Measurements from ENCODE around the gene PLA2G2A. TPM values are rescaled to one million over a fixed set of nuclear protein-coding genes. Genes with fewer than 3 reads are reported as not detected.
"Not testable (repeated sequence)": the region's sequence is repeated elsewhere in the genome, so short reads cannot be mapped to it uniquely, and the experiment has no call there.

Gene PLA2G2A, protein sequence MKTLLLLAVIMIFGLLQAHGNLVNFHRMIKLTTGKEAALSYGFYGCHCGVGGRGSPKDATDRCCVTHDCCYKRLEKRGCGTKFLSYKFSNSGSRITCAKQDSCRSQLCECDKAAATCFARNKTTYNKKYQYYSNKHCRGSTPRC
- total RNA-seq = 19.0 TPM

DNA sequence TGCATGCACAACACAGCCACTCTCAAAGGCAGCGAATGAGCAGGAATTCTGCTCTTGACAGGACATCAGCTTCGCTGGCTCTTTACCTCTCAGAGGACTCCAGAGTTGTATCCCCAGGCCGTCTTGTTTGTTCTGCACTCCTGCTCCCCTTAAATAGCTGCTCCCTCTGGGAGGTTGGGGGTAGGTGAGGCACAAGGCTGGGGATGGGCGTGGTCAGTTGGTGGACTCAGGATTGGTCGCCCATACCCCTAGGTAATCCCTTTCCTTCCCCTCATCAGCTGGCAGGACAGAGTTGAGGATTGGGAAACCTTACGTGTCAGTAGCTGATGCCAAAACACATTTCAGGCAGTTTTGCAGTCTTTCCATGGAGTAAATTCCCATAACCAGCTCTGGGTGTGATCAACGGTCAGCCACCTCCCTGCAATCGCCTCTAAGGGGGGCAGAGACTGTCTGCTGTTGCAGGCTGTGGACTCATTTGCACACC, at the start of gene PLA2G2A:
TSS of gene PLA2G2A (minus strand) at position 125 of the 484 bp plus-strand sequence. CDS start 845 bp downstream, outside the sequence.
- DNase-seq (ENCODE audit: low spot score) = no peak

DNA sequence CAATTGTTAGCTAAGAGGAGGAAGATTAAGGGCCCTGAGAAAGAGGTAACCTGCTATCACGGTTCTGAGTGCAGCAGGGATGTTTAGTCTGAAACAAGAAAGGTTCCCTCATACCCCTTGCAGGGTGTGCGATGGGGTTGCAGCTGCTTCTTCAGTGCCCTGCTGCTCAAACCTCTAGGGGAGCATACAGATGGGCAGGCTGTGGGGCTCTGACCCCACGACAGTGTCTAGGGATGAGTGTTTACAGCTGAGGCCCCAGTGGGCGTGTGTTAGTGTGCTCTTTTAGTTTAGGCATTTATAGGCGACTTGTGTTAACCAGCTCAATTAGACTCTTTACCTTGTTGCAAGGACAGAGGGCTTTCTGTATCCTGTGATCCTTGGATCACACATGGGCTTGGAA, 49.3 kb upstream of the PLA2G2A start:
- no peak for DNase-seq (ENCODE audit: low spot score)

DNA sequence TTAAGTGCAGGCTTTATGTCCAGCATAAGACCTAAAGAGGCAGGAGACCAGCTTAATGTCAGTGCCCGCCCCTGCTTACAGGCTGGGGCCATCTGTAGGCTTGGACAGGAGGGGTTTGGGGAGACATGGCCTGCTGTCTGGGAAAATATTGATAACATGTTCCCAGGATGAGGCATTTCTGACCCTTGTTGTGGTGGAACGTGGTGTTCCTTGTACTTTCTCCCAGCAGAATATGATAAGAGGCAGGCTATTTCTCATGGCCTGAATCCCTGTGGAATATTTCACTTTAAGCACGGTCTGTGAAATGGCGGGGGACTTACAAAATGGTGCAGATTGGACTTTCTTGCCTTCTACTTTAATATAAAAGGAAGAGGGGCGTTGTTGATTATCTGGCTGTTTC, 48.7 kb upstream of the PLA2G2A start:
- no peak for DNase-seq (ENCODE audit: low spot score)

DNA sequence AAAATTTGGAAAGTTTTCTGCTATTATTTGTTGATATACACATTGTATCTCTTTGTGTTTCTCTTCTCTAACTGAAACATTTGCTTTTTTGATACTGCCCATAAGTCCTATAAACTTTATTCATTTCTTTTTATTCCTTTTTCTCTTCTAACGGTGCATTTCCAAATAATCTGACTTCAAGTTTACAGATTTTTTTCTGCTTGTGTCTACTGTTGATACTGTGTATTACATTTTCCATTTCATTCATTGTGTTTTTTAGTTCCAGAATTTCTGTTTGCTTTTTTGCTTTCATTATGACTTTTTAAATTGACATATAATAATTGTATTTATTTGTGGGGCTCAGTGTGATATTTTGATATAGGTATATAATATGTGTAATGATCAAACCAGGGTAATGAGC, 38.3 kb upstream of the PLA2G2A start:
- no peak for DNase-seq (ENCODE audit: low spot score)

DNA sequence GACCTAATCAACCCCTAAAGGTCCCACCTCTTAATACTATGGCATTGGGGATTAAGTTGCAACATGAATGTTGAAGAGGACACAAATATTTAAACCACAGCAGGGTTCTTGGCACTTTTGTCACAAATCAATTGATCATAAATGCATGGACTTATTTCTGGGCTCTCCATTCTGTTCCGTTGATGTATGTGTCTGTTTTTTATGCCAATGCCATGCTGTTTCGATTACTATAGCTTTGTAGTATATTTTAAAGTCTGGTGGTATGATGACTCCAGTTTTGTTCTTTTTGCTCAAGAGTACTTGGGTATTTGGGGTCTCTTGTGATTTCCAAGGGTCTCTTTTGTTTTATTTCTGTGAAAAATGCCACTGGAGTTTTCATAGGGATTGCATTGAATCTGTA, 34.7 kb upstream of the PLA2G2A start:
- no peak for DNase-seq (ENCODE audit: low spot score)

DNA sequence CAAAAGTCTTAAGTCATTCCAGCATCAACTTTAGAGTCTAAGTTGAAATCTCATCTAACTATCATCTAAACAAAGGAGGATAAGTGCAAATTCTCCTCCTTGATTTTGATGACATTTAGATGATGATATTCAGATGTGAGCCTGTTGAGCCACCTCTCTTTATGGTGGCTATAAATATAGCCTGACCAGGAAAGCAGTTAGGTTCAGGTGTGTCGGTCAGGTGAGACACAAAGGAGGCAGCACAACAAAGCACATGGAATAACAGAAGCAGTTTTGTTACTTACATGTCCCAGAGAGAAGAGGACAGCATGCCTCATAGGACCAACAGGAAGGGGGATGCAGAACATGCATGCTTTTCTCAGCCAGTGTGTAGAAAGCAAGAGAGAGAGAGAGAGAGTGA, 30.6 kb upstream of the PLA2G2A start:
- DNase-seq (ENCODE audit: low spot score) = no peak

DNA sequence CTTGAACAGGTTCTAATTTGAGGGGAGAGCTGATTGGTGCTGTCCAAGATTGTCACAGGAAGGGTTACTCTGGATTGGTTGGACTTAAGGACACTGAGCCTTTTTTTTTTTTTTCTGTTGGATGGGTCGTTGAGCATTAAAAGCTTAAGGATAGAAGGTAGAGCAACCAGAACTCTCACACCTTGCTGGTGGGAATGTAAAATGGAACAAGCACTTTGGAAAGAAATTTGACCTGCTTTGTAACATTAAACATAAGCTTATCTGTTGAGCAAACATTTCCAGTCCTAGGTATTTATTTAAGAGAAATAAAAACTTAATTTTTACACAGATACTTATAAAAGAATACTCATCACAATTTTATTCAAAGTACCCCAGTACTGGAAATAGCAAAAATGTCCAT, 29.8 kb upstream of the PLA2G2A start:
- no peak for DNase-seq (ENCODE audit: low spot score)

DNA sequence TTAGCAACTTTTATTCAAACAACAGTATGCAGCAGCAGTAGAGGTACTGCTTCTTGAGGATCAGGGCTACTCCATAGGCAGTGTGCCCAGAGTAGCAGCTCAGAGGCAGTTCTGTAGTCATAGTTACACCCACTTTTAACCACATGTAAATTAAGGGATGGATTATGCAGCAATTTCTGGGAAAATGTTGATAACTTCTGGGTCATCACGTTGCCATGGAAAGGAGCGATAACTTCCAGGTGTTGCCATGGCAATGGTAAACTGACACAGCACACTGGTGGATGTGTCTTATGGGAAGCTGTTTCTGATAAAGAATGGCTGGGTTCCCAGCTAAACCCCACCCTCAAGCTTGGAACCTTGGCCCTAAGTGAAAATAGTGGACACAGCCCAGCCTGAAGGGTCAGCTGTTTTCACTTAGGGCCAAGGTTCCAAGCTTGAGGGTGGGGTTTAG, 29.0 kb upstream of the PLA2G2A start:
- no peak for DNase-seq (ENCODE audit: low spot score)

DNA sequence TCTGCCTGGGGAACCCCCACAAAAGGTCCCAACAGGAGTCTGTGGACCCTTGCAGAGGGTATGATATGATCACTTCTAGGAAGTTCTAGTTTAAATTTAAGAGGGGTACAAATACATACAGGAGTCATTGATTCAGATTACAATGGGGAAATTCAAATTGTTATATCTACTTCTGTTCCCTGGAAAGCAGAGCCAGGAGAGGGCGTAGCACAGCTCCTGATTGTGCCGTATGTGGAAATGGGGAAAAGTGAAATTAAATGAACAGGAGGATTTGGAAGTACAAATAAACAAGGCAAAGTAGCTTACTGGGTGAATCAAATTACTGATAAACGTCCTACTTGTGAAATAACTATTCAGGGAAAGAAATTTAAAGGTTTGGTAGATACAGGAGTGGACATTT, 19.4 kb upstream of the PLA2G2A start:
- not testable (repeated sequence) for DNase-seq (ENCODE audit: low spot score)

DNA sequence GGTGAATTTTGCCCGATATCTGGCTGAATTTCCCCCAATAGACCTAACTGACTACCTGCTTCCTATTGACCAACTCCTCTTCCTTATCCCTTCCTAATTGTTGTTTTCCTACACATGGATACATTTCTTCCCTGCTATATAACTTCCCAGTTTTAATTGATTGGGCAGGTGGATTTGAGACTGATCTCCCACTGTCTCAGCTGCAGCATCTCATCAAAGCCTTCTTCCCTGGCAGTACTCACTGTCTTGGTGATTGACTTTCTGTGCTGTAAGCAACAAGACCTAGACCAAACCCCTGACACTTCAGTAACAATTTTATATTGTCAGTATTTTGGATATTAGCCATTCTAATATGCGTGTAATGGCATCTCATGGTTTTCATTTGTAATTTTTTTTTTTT, 11.3 kb upstream of the PLA2G2A start:
- no peak for DNase-seq (ENCODE audit: low spot score)

DNA sequence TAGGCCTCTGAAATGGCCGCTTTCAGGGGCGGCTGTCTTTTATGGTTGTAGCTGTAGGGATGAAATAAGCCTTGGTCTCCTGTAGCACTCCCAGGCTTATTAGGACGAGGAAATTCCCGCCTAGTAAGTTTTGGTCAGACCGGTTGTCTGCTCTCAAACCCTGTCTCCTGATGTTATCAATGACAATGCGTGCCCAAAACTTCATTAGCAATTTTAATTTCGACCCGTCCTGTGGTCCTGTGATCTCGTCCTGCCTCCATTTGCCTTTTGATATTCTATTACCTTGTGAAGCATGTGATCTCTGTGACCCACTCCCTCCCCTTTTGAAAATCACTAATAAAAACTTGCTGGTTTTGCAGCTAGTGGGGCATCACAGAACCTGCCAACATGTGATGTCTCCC, 10.8 kb upstream of the PLA2G2A start:
- not testable (repeated sequence) for DNase-seq (ENCODE audit: low spot score)

DNA sequence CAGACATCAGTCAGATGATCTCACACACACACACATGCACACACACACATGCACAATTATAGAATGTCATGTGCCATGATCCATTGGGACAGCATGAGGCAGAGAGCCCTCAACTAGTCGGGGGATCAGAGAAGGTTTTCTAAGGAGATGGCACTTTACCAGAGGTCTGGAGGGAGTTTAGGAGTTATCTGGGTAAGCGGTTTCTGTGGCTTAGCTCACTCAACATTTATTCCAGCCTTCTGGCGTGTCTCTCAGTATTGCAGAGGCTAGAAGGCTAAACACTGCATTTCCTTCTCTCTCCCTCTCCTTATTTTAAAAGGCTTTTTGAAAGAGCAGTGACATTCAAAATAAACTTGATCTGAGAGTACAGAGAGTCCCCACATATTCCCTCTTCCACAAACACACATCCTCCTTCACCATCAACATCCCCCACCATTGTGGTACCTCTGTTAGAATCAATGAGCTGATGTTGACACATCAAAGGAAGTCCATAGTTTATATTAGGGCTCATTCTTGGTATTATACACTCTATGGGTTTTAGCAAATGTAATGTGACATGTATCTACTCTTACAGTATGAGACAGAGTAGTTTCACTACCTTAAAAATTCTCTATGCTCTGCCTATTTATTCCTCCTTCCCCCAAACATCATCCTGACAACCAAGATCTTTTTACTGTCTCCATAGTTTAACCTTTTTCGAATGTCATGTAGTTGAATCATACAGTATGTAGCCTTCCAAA, 9.0 kb upstream of the PLA2G2A start:
- no peak for DNase-seq (ENCODE audit: low spot score)

DNA sequence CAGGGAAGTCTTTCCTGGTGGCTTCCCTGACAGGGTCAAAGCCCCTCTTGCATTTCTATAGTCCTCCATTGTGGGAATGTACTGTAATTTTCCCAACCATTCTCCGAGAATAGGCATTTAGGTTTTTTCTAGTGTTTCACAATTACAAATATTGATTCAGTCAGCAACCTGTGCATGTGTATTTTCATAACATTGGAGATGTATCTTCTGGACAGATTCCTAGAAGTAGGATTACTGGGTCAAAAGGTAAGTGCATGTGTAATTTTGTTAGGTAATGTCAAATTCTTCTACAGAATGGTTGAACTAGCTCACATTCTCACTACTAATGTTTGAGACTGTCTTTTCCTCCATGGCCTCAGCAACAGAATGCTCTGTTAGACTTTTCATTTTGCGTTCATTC, 8.3 kb upstream of the PLA2G2A start:
- no peak for DNase-seq (ENCODE audit: low spot score)

DNA sequence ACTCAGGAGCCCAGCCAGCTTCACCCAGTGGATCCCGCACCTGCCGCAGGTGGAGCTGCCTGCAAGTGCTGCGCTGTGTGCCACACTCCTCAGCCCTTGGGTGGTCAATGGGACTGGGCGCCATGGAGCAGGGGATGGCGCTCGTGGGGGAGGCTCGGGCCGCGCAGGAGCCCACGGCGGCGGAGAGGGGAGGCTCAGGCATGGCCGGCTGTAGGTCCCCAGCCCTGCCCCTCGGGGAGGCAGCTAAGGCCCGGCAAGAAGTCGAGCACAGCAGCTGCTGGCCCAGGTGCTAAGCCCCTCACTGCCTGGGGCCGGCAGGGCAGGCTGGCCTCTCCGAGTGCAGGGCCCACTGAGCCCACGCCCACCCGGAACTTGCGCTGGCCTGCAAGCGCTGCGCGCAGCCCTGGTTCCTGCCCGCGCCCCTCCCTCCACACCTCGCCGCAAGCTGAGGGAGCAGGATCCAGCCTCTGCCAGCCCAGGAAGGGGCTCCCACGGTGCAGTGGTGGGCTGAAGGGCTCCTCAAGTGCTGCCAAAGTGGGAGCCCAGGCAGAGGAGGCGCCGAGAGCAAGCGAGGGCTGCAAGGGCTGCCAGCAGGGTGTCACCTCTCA, 5.1 kb upstream of the PLA2G2A start:
- not testable (repeated sequence) for DNase-seq (ENCODE audit: low spot score)

DNA sequence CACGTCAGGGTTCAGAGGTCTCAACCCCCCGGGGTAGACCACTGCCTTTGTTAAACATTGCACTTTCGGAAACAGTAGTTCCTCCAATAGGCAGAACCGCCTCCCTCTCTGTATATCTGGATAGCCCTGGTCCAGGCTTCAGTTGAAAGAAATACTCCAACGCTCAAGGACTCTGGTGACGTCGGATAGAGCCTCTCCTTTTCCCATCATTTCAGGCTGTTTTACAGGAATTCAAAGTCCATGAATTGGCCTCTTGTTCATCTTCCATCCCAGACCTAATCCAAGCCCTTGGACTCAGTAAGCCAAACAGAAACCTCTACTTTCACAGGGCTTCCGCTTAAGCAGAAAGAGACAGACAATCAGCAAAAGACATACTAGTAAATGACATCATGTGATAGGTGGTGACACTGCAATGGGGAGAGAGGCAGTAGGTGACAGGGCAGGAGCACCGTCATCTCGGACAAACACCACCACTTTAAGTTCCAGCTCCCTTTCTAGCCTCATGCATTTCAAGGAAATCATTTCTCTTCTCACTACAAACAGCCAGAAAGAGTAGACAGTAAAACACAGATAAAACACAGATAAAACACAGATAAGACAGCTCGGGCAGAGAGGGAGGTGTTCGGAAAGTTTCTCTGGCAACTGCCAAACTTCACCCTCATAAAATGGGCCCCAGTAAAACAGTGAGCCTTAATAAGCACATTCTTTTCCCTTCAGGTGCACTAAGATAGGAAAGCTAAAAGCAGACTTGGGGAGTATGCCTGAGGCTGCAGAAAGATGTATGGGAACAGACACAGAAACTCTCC, 2.3 kb upstream of the PLA2G2A start:
- no peak for DNase-seq (ENCODE audit: low spot score)

DNA sequence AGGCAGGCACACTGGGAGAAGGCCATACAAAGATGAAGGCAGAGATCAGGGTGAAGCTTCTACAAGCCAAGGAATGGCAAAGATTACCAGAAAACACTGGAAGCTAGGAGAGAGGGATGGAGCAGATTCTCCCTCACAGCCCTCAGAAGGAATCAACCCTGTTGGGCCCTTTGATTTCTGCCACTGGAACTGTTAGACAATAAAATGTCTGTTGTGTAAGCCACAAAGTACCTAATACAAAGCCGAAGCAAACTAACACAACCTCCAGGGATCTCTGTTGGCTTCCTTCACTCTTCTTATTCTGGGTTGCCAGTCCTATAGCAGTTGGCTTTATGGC, 1.7 kb upstream of the PLA2G2A start:
- no peak for DNase-seq (ENCODE audit: low spot score)

DNA sequence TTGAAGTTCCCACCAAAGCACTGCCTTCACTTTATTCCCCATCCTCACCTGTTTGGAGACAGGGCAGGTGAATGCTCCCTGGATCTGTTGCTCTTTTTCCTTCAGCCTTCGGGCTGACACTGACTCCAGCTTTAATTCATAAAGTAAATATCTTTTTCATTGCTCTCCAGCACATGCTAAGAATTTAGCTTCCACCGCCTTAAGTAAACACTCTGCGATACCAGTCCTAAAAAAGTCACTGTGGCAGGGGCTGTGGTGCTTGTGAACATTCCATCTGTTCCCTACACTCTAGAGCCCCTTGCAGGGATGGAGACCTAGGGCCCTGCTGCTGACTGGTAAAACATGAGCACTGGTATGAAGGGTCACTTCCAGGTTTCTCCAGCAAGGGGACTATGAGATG, 896 bp upstream of the PLA2G2A start:
- DNase-seq (ENCODE audit: low spot score) = no peak

DNA sequence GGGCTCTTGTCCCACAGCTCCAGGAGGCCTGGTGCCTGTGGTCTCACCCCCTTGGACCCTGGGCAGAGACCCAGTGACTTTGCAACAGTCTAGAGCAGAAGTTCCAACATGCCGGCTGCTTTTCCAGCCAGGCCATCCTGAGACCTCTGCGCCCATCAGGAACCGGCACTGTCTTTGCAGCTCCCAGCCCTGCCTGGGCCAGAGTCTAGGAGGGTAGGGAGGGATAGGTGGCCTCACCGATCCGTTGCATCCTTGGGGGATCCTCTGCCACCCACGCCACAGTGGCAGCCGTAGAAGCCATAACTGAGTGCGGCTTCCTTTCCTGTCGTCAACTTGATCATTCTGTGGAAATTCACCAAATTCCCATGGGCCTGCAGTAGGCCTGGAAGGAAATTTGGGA, 1.3 kb downstream of the PLA2G2A start:
- no peak for DNase-seq (ENCODE audit: low spot score)

DNA sequence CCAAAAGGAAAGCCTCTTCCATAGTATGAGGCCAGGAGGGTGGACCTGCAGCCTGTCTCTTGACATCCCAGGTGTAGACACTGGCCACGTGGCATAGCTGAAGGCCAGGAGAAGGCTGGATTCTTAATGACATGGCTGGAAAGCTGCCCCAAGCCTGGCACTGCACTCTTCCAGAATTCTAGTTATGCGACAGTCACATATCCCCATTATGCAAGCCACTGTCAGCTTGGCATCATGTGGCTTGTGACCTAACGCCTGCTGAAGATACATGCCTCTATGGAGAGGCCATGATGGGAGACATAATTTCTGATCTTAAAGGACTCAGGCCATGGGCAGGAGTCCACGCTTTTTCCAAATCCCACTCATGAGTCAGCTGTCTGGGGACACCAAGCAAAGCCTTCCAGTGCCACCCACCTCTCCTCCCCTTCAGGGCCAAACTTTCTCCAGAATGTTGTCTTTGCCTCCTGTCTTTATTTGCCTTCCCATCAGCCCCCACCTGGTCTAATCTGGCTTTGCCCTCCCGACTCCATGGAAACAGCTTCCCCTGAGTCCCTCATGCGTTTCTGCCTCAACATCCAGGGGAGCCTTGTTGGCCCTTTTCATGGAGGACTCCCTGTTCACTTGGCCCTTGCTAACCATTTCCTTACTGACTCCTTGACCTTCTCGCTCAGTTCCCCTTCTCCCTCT, 3.0 kb downstream of the PLA2G2A start:
- no peak for DNase-seq (ENCODE audit: low spot score)

DNA sequence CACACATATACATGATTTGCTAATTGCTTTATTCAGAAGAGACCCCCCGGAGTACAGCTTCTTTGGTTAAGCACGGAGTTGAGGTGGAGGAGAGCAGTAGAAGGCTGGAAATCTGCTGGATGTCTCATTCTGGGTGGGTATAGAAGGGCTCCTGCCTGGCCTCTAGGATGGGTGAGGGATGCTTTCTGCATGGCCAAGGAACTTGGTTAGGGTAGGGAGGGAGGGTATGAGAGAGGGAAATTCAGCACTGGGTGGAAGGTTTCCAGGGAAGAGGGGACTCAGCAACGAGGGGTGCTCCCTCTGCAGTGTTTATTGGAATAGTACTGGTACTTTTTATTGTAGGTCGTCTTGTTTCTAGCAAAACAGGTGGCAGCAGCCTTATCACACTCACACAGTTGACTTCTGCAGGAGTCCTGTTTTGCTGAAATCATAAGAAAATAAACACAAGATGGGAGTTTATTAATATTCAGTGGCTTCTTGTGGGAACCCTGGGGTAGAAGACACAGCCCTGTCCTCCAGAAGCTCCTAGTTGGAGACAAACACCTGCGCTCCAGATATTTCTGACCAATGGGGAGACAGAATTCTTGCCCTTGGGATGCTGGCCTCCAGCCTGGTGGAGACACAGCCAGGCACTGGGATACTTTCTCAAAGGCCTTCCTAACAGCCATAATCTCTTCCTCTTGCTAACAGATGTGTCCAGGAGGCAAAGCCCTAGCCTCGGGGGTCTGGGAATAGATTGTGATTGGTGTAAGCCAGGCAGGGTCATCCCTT, 3.8 kb downstream of the PLA2G2A start:
- no peak for DNase-seq (ENCODE audit: low spot score)

DNA sequence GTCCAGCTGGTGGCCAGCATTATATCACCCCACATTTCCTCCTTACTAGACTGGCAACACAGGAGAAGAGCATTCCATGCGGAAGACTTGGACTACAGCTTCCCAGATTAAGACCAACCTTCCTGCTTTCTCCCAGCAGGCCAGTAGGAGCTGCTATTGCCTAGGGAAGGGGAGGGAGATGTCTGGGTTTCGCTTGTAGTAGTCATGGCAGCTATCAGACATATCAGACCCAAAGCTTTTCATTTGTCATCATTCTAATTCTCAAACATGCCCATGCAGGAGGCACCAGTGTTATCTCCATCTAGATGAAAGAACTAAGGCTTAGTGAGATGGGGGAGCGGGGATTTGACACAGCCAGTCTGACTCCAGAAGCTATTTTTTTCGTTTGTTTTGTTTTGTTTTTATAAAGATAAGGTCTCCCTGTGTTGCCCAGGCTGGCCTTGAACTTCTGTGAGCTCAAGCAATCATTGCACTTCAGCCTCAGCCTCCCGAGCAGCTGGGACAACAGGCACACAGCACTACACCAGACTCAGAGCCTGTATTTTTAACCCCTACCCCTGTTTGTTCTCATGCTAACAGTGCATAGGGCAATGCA, 4.5 kb downstream of the PLA2G2A start:
- peak; percentile 33 for DNase-seq (ENCODE audit: low spot score)
